ENCODE data around the gene ATG10.
"Not testable (repeated sequence)": the region's sequence is repeated elsewhere in the genome, so short reads cannot be mapped to it uniquely, and the experiment has no call there.

The ATG10 gene

GRCh38 chr5:82129723-82130285 is 158.0 kb downstream of the ATG10 start:
- DNase-seq (ENCODE audit: low spot score): no peak

GRCh38 chr5:82130602-82131001 is 158.8 kb downstream of the ATG10 start:
- no peak for DNase-seq (ENCODE audit: low spot score)

GRCh38 chr5:82137205-82137604 is 165.4 kb downstream of the ATG10 start:
- no peak for DNase-seq (ENCODE audit: low spot score)

- not testable (repeated sequence) for DNase-seq (ENCODE audit: low spot score)
Observed at GRCh38 chr5:82139837-82140236, 168.0 kb downstream of the ATG10 start.

GRCh38 chr5:82142217-82142841 is 170.5 kb downstream of the ATG10 start:
- no peak for DNase-seq (ENCODE audit: low spot score)

GRCh38 chr5:82142928-82143577 is 171.2 kb downstream of the ATG10 start:
- DNase-seq (ENCODE audit: low spot score): no peak

- DNase-seq (ENCODE audit: low spot score): no peak
Observed at GRCh38 chr5:82147860-82148573, 176.2 kb downstream of the ATG10 start.

GRCh38 chr5:82149434-82149833 is 177.6 kb downstream of the ATG10 start:
- no peak for DNase-seq (ENCODE audit: low spot score)

GRCh38 chr5:82150559-82150958 is 178.7 kb downstream of the ATG10 start:
- DNase-seq (ENCODE audit: low spot score): no peak

GRCh38 chr5:82151204-82151603 is 179.4 kb downstream of the ATG10 start:
- no peak for DNase-seq (ENCODE audit: low spot score)

GRCh38 chr5:82151662-82152061 is 179.8 kb downstream of the ATG10 start:
- DNase-seq (ENCODE audit: low spot score): no peak

GRCh38 chr5:82152978-82153481 is 181.2 kb downstream of the ATG10 start:
- DNase-seq (ENCODE audit: low spot score): no peak

GRCh38 chr5:82154776-82155175 is 183.0 kb downstream of the ATG10 start:
- no peak for DNase-seq (ENCODE audit: low spot score)

- no peak for DNase-seq (ENCODE audit: low spot score)
Observed at GRCh38 chr5:82155305-82155704, 183.5 kb downstream of the ATG10 start.

- no peak for DNase-seq (ENCODE audit: low spot score)
Observed at GRCh38 chr5:82156874-82157273, 185.1 kb downstream of the ATG10 start.

GRCh38 chr5:82158755-82159413 is 187.1 kb downstream of the ATG10 start:
- DNase-seq (ENCODE audit: low spot score): no peak

- no peak for DNase-seq (ENCODE audit: low spot score)
Observed at GRCh38 chr5:82160948-82161347, 189.1 kb downstream of the ATG10 start.

- no peak for DNase-seq (ENCODE audit: low spot score)
Observed at GRCh38 chr5:82162573-82162972, 190.8 kb downstream of the ATG10 start.

- no peak for DNase-seq (ENCODE audit: low spot score)
Observed at GRCh38 chr5:82163452-82164175, 191.8 kb downstream of the ATG10 start.

- DNase-seq (ENCODE audit: low spot score): no peak
Observed at GRCh38 chr5:82164176-82164976, 192.6 kb downstream of the ATG10 start.
